Activated CD4-positive, CD25-positive, alpha-beta regulatory T cell (primary cell): ENCODE data around the gene HEBP1.

Source experiments
- DNase-seq, 4 experiments: peaks; one replicate each; lab custom pipeline; 2025; lab: John Stamatoyannopoulos, UW

The HEBP1 gene

DNA sequence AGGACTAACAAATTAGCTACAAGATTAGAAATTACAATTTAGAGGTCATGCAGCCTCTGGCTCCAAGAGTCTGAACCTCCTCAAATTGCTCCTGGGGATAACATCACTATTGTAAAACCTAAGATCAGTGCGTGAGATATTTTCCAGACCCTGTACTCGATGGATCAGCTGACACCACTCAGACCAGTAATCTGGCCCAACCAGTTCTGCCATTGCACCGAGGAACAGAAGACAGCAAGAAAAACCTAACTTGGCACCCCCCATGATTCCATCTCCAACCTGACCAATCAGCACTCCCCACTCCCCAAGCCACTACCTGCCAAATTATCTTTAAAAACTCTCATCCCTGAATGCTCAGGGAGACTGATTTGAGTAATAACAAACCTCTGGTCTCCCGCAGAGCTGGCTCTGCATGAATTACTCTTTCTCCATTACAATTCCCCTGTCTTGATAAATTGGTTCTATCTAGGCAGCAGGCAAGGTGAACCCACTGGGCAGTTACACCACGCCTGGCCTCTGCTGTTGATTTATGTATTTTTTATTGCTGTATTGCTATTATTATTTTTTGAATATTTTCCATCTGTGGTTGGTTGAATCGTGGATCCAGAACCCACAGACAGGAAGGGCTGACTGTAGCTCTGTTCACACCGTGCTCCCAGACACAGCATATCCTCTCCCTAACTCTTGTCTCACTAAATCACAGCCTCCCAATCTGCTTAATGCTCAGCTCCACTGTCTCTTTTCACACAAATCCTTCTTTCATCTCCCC, 9.2 kb downstream of the HEBP1 start:
- no peak for DNase-seq

DNA sequence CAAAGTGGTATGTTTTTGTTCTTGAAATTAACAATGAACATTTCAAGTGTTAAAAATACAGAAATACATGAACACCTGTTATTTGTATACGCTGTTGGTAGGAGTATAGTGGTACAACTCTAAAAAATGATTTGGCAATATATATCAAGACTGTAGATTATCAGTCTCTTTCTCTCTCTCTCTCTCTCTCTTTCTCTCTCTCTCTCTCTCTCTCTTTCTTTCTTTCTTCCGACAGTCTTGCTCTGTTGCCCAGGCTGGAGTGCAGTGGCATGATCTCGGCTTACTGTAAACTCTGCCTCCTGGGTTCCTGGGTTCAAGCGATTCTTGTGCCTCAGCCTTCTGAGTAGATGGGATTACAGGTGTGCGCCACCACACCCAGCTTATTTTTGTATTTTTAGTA, 12.6 kb downstream of the HEBP1 start:
- no peak for DNase-seq

DNA sequence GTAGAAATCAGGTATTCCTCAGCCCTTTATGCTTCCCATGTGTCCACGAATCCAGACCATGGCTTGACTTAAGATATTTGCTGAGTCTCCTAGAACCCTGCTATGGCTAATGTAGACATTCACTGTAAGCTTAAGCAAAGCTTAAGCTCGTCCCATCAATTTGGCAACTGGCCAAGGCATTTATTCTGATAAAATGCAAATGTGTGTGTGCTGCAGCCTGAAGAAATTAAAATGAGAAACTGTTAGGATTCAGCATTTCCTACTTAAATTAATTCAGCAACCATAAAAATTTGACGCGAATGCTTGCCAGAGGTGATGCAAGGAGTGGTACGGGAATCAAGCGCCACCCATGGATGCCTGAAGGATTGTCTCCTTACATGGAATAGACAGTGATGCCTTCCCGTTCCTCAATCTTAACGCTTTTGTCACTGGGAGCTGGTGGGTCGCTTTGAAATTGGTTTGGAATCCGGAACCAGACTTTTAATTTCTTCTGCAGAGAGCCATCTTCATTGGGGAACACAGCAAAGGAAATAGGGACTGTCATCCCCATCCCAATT, 13.2 kb downstream of the HEBP1 start:
- no peak for DNase-seq

DNA sequence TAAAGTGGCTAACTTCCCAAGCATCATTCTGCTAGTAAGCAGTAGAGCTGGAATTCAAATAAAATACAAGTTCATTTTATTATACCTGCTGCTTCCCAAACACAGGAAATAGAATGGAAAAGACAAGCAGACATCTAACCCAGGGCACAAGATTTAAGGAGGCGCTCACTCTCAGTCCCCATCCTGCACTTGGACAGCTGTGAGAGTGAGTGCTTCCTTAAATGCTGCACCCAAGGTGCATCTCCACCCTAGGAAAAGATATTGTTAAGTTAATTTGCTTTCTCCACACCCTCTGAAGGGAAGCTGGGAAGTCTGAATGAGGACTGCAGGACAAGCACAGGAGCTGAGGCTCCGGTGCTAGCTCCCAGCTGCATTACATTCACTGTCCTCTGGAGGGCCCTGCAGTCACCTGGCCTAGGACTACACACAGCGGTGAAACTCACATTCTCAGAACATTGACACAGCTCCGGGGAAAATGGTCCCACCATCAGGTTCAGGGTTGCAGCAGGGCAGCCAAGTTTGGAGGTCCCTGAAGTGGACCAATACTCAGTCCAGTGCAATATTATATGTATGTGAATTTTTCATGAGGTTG, 14.2 kb downstream of the HEBP1 start:
- no peak for DNase-seq

DNA sequence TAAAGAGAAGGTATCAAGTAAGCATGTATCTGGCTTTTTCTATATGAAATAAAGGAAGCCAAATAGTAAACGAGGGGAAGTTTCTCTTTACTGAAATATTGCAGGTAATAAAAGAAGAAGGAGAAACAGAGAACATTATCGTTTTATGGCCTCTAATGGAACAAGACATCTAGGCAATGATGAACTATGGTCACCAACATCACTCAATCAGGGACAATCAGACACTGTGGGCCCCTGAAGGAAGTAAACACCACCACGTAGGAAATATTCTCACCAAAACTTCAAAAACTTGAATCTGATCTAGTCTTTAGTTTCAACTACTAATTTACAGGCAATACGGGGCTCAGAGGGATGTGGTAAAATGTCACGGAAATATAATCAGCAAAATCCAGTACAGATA, 15.9 kb downstream of the HEBP1 start:
- no peak for DNase-seq

DNA sequence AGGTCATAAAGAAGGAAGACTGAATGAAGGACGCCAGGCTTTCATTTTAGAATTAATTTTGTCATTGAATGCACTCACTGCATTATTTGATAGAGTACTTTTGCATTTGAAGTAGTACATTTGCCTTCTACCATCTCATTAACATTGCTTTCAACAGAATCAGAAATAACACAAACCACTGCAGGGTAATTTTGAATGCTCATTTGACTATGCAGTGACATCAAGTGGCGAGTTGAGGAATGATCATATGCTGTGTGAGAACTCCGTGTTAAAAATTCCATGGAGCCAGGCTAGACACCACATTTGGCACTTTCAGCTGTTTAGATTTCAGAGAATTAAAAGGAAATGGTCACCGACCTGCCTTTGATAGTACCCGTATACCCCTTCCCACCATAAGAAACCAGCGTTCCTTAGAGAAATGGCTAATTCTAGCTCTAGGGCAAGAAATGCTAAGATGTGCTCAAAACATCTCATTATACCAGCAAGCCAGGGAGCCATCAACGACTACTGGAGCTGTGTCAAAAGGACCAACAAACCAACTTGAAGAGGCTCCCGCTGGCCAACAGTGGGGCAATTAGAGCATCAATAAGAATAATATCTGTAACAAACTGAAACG, 16.5 kb downstream of the HEBP1 start:
- DNase-seq, result no peak

DNA sequence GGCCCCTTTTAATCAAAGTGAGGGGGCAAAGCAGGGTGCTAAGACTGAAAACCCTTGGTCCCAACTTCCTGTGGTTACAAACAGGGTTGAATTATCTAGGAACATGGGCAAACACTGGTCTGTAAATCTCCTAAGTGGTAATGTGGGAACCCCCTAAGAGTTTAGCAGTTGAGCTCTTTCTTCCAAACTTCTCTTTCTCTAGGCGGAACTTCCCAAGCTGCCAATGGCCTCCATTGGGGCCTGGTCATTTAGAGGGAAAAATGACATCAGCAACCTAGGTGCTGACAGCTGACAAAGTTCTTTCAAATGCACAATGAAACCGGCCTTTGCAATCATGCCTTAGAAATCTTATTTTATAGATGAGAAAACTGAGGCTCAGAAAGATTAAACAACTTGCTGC, 17.7 kb downstream of the HEBP1 start:
- DNase-seq, result no peak

DNA sequence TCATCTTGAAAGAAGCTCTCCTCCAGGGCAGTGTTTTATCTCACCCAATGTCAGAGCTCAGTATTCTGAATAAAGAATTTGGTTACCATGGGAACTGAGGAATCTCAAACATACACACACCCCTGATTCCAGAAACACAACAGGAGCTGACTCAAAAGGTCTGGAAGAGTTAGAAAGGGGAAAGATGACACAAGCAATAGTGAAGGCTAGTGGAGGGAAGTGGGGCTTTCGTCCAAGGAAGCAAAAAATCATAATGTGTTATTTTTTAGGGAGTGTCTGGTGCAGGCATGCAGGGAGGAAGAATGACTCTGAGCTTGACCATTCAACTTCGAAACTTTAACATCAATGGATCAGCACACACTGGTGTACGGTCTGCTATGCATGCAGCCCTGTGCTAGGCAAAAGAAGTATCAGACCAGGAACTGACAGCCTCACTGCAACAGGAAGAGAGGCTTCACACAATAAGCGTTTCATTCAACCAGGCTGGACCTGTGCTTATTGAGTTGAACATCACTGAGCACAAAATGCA, 20.3 kb downstream of the HEBP1 start:
- DNase-seq, result no peak

DNA sequence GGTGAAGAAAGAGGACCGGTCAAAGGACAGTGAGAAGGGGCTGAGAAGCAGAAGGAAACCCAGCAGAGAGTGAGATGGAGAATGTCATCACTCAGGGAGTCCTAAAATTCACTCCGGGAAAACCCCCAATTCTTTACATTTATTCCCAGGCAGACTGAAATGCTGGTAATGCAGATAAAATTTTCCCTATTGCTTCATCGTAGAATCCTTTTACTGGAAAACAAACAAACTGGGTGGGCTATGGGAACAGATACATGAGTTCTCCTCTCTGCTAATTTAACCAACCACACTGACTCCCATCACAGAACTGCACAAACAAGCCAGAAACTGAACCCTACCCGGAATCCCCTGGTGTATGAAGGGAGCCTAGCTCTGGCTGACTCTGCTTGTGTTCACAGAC, 20.9 kb downstream of the HEBP1 start:
- no peak for DNase-seq

DNA sequence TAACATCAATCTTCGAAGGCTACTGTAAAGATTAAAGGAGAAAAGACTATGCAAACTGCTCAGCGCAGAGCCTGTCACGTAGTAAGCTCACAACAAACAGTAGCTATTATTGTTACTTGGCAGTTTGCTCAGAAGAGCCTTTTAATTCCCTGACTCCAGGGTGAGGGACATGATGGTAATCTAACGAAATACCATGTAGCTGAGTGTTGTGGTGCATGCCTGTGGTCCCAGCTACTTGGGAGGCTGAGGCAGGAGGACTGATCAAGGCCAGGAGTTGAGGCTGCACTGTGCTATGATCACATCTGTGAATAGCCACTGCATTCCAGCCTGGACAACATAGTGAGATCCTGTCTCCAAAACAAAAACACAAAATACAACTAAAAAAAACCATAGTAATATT, 22.8 kb downstream of the HEBP1 start:
- no peak for DNase-seq

DNA sequence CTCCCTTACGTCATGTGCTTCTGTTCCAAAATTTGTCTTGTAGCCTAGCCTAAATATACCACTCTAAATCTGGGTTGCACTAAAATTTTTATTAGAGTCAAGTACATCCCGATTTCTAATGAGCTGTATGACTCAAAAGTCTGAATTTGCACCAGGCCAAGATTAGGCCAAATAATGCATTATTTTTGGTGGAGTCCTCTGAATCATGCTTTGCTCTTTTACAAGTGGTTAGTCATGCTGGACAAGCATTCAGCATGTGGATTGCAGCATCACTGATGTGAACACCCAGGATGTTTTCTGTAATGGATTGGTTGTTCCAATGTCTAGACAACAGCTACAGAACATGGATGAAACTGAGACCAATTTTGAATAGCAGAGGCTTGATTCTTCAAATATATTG, 23.7 kb downstream of the HEBP1 start:
- DNase-seq, result no peak

DNA sequence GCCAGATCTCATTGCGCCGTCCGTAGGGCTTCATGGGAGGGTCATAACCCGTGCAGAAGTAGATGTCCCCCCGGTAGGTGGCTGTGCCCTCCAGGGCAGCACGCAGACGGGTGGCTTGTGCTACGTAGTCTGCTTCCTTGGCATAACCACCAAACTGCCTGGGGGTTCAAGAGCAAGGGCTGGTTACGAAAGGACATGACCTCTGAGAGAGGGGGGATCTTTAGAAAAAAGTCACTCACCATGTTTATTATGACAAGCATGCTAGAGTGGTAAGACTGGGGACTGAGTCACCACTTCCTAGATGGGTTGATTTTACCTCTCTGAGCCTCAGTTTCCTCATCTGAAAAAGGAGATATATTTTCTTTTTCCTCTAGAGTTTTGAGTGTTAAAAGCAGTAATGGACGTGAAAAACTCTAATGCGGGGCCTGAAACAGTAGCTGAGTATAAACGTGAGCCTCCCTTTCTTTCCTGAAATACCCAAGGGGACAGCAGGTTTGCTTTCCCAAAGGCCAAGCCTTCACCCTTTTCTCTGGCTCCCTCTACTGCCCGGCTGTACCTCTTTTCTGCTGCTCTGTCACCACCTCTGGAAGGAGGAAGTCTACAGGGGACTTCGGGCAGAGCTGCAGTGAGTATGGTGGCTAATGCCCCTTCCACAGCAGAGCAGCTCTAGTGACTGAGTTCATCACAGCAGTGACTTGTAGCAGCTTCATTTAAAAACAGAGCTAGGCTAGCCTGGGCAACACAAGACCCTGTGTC, 24.6 kb downstream of the HEBP1 start:
- no peak for DNase-seq

DNA sequence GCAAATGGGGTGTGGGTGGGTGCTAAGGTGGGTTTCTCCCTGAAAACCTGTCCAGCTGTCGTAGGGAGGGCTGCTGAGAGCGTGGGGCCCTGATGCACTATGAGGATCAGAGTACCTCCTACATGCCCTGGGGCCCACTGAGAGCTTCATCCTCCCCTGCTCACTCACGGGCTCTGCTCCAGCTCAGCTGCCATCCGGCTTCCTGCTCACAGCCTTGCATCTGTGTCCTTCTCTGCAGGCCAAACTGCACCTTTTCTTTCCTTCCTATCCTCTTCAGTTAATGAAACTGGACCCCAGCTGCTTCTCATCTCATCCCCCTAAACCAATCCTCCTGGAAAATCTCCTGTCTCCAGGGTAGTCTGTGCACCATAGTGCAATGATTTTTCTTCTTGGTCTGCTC, 25.9 kb downstream of the HEBP1 start:
- DNase-seq, result no peak

DNA sequence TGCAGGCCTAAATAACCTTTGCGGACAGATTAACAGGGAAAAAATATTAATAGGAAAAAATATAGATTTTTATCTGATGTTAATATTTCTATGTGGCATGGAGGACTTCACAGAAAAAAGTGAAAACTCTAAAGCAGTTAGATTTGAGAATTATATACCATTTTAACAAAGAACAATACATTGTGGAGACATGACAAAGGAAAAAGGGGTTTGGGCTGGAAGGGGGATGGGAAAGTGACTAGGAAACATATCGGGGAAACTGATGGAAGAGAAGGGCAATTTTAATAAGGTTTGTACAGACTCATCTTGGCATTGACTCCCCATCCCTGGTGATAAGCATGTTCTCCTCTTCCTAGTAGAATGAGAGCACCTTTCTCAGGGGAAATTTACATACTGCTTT, 27.0 kb downstream of the HEBP1 start:
- no peak for DNase-seq

DNA sequence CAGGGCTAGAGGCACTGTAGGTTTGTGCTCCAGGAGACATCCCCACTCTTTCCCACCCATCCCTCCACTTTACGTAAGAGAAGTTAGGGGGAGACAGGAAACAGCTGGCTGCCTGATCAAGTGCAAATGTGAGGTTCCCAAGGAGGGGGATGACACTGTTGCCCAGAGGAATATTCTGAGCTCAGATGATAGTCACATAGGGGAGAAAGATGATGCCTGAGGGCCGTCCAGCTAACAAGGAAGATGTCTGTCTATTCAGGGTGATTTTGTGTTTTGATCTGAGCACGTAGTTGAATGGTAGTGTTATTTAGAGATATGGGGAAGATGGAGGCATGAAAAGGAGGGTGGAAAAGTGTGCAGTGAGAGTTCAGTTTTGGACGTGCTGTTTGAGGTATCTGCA, 34.2 kb downstream of the HEBP1 start:
- no peak for DNase-seq

DNA sequence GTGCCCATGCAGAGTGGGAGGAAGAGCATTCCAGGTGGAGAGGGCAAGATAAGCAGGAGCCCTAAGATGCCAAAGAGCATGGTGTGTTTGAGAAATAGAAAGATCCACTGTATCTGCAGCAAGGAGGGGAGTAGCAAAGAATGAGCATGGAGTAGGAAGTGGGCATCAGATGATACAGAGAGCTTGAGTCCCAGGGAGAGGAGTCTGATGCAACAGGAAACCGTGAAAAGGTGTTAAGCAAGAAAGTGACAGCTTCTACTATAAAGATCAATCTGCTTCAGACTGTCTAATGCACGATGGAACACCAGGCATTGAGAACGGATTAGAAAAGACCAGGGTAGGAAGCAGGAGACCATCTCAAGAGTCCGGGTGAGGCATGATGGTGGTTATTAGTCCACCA, 35.8 kb downstream of the HEBP1 start:
- no peak for DNase-seq

DNA sequence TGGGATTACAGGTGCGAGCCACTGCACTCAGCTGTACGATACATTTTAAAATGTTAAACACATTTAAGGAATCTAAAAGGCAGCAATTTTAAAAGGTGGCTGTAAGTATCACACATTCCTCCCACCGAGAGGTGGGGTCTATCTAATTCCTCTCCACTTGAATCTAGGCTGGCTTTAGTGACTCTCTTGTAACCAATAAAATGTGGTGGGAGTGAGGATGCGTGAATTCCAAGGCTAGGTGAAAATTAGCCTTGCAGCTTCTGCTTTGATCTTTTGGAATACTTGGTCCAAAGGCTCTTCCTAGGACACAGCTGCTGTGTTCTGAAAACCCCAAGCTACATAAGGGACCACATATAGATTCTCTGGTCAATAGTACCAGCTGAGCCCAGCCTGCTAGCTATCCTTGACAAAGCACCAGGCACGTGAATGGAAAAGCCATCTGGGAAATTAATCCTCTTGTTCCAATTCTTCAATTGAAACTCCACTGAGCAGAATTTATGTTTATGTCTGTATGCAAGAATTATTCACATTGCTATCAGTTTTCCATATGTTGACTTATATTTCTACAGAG, 39.3 kb downstream of the HEBP1 start:
- no peak for DNase-seq

DNA sequence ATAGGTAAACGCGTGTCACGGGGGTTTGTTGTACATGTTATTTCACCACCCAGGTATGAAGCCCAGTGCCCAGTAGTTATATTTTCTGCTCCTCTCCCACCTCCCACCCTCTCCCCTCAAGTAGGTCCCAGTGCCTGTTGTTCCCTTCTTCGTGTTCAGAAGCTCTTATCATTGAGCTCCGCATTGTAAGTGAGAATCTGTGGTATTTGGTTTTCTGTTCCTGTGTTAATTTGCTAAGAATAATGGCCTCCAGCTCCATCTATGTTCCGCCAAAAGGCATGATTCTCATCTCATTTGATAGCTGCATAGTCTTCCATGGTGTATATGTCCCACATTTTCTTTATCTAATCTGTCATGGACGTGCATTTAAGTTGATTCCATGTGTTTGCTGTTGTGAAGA, 41.2 kb downstream of the HEBP1 start:
- DNase-seq, result no peak

DNA sequence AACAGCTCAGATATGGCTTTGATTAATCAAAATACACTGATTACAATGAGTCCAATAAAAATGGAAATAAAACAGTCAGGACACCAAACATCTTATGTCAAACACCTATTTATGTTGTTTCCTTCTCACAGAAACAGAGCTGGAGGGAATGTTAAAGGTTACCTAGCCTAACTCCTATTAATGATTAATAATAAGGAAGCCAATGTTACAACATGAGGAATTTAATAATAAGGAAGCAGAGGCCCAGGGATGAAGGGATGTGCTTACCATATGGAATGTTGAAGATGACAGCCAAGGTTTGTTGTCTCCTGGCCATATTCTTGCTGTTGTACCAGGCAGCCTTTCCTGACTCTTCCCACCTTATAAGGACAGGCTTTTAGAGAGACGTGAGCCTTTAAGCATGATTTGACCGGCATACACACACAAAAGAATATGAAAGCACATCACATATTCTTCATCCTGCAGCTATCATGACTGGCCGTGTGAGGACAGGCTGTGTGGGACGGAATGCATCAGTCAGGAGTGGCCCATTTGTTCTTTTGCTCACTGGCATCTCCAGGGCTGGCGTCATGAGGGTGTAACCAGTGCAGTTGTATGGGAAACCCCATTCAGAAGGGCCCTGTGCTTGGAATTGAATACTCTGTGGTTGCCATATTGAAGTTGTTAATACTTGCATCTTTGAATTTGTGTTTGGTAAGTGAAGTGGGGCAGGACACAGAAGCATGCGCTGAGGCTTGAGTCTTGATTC, 45.0 kb downstream of the HEBP1 start:
- no peak for DNase-seq

DNA sequence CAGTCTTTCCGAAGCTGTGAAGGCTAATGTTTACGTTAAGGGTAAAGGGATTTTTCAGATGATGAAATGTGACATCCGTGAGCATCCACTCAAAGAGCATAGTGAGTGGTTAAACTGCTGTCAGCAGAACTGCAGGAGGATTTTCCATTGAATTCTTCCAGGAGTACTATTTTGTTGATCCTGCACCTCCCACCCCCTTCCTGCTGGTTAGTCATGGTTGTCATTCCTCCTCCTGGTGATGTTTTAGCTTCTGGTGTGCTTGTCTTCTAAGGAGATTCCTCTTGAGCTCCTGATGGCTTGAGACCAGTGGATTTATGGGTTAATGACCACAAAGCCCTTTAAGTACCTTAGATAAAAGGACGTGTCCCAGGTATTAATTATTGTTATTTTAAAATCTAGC, 45.7 kb downstream of the HEBP1 start:
- no peak for DNase-seq

DNA sequence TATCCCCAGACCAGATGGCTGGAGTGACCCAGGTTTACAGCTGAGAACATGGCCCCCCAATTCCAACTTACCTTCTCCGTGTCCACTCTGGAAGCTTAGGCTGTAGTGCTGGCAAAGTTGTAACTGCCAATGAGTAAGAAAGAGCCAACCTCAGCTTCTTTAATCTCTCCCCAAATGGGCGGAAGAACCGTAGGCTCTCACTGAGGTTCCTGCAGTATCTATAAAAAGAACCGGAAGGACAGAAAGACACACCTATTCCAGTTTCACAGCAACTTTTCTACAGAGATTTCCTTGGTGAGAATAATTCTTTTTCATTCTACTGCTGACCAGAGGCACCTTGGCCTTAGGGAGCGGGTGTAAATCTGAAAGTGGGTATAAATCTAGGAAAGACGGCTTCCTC, 48.0 kb downstream of the HEBP1 start, which contains the start of gene GPRC5D:
TSS of gene GPRC5D (minus strand) at position 135 of the 400 bp plus-strand sequence. CDS start 1,786 bp downstream, outside the sequence.
- no peak for DNase-seq
